IPS DF 6.9 (cell line): ENCODE data around the gene LGMN.

ENCODE experiments used
- DNase-seq: peaks from one replicate; pipeline ENCODE4 v3.0.0-alpha.2; 2013; ENCODE audit warnings: low read depth, low spot score
- H3K27ac ChIP-seq: one replicate; pipeline ENCODE4 v1.5.1; 2013; ENCODE audit warnings: low read length, control low read depth
- H3K27me3 ChIP-seq: 2 replicates; pipeline ENCODE4 v1.6.1; 2013; ENCODE audit warnings: mild to moderate bottlenecking, low read length; ENCODE audit not compliant: control insufficient read depth, insufficient read depth
- H3K36me3 ChIP-seq: 2 replicates; pipeline ENCODE4 v1.6.1; 2013; ENCODE audit warnings: low read length; ENCODE audit not compliant: control insufficient read depth, insufficient read depth
- H3K4me1 ChIP-seq: 2 replicates; pipeline ENCODE4 v1.6.1; 2013; ENCODE audit warnings: low read length; ENCODE audit not compliant: control insufficient read depth, insufficient read depth
- H3K4me3 ChIP-seq: 2 replicates; pipeline ENCODE4 v1.5.1; 2013; ENCODE audit warnings: mild to moderate bottlenecking, low read length
- H3K9me3 ChIP-seq: 2 replicates; pipeline ENCODE4 v1.6.1; 2013; ENCODE audit warnings: low read length, inconsistent platforms; ENCODE audit not compliant: control insufficient read depth, insufficient read depth
- WGBS: extraction: QIAGEN DNeasy Blood & Tissue Kit; methylation state at CpG from one replicate; pipeline ENCODE4 v1.1.7; 2013; ENCODE audit warnings: mixed read lengths, missing lambda C conversion rate; ENCODE audit not compliant: insufficient read length, insufficient coverage; 5-methylcytosine and 5-hydroxymethylcytosine counted together

The LGMN gene

DNA sequence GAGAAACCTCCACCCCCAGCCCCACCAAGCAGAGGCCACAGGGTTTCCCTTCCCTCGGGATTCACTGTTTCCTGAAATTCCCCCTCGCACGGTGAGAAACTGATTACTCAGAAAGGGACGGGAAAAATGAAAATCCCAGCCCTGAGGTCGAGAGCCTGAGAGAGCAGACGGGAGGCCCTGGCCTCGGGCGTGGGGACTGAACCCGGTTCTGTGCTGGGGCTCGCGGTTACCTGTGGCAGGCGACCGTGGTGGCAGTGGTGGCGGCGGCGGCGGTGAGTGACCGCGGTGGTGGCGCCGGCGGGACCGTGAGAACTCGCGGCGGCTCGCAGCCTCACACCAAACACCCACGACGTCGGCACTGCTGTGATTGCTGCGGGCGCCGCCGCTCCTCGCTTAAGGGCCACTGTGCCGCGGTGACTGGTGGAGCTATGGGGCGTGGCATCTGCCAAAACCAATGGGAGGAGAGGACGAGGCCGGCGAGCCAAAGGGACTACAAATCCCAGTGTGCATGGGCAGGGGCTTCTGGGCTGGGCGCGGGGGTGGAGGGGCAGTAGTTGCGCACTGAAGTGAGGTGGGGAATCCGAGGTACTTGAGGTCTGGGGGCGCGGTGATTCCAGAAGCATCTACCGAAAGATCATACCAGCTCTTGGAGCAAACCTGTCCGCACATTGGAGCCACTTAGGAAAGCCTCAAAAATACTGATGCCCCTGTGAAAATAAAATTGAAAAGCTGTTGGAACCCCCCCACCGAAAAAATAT is at the start of gene LGMN:
Gene LGMN (minus strand): TSS at position 369 of the 758 bp plus-strand sequence. CDS start 15,841 bp downstream, outside the sequence.
- Histone ChIP-seq H3K4me3 (peak within 1 kb of the TSS; percentile 59), H3K27me3 (no peaks in the 10 kb centered on the region), H3K36me3 (no peaks in the 10 kb centered on the region), H3K4me1 (no peaks in the 10 kb centered on the region), H3K27ac (no peak within 1 kb of the TSS), H3K9me3 (no peaks in the 10 kb centered on the region)
- no CpG with 5 or more reads among the region's 50 CpGs for WGBS
- DNase-seq, result peak; percentile 83

DNA sequence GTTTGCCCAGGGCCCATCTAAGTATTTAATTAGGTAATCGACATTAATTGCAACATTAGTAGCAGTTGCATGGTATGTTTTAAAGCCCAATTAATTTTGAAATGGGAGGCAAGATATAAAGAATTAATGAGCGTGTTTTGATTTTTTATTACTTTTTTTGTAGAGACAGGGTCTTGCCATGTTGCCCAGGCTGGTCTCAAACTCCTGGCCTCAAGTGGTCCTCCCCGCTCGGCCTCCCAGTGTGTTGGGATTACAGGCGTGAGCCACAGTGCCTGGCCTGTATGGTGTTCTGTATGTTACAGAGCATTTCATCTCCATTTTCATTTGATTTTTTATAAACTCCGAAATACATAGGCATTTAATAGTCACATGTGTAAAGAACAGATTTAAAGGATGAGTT is 46.5 kb upstream of the LGMN start:
- Histone ChIP-seq H3K9me3 (no peaks in the 10 kb centered on the region), H3K27me3 (no peaks in the 10 kb centered on the region), H3K27ac (no peak overlapping the region), H3K4me1 (no peaks in the 10 kb centered on the region), H3K4me3 (peak overlapping the region; percentile 80; the same call in 1 of the 2 replicates), H3K36me3 (no peaks in the 10 kb centered on the region)
- WGBS, result no CpG with 5 or more reads among the region's 6 CpGs
- no peak for DNase-seq

DNA sequence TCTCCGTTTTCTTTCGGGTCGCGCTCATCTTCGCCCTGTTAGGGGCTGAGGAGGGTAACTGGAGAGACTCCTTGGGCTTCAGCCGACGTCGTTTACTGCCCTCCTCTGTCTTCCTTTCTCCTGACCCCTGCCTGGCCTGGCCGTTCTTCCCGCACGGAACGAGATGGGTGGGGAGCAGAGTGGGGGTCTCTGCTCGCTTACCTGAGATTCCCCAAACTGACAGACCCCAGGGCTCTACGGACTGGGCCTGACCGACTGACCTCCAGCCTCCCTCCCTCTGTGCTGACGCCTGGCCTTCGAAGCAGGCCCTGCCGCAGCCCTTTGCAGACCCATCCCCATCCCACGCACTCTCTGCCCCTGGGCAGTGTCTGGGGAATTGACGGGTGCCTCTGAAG is 46.1 kb upstream of the LGMN start:
- Histone ChIP-seq H3K9me3 (no peaks in the 10 kb centered on the region), H3K4me3 (peak overlapping the region; percentile 80), H3K27me3 (no peaks in the 10 kb centered on the region), H3K27ac (no peak overlapping the region), H3K36me3 (no peaks in the 10 kb centered on the region), H3K4me1 (no peaks in the 10 kb centered on the region)
- no peak for DNase-seq
- no CpG with 5 or more reads among the region's 20 CpGs for WGBS

DNA sequence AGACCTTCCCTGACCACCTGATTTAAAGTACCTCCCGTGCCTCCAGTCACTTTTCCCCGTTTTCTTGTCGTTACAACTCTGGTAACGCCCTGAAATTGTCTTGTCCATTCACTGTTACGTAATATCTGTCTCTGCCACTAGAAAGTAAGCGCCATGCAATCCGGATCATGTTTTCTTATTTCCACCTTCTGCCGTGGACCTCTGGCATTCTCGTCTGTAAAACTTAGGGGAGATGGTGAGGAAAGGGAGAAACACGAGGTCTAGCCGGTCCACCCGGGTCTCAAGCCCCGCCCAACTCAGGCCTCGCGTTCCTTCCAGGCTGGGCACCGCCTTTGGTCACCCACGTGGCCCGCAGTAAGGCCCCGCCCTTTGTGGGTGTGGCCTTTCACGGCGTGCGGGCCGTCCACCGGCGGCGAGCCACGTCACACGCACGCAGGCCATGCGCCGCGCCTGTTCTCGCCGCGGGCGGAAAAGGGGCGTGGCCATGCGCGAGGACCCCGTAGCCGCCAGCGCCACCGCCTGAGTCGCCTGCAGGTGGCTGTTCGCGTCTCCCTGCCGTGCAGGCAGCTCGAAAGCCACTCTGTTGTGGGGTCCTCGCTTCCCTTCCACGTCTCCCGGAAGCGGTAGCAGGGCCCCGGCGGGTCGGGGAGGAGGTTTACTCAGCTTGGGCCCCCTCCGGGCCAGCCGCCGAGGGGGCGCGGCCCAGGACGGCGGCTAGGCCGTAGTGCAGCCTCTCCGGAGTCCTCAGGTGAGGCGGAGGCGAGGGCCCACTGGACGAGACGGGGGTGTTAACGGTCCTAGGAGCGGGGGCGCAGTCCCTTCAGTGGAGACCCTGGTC is 45.5 kb upstream of the LGMN start, which contains the start of gene GOLGA5:
Gene GOLGA5 (plus strand): TSS at position 597 of the 838 bp plus-strand sequence. CDS start 3,133 bp downstream, outside the sequence.
- no peaks in the 10 kb centered on the region for H3K9me3 ChIP-seq
- peak; percentile 90 for DNase-seq
- no peaks in the 10 kb centered on the region for H3K36me3 ChIP-seq
- no CpG with 5 or more reads among the region's 71 CpGs for WGBS
- H3K27ac ChIP-seq, result no peak within 1 kb of the TSS
- no peaks in the 10 kb centered on the region for H3K27me3 ChIP-seq
- H3K4me3 ChIP-seq, result peak within 1 kb of the TSS; percentile 80
- no peaks in the 10 kb centered on the region for H3K4me1 ChIP-seq

GRCh38 chr14:92792885-92793284 is 44.5 kb upstream of the LGMN start:
- no peak overlapping the region for H3K4me3 ChIP-seq
- no peaks in the 10 kb centered on the region for H3K36me3 ChIP-seq
- no CpG with 5 or more reads among the region's 4 CpGs for WGBS
- H3K9me3 ChIP-seq, result no peaks in the 10 kb centered on the region
- no peak overlapping the region for H3K27ac ChIP-seq
- DNase-seq, result no peak
- no peaks in the 10 kb centered on the region for H3K4me1 ChIP-seq
- no peaks in the 10 kb centered on the region for H3K27me3 ChIP-seq

DNA sequence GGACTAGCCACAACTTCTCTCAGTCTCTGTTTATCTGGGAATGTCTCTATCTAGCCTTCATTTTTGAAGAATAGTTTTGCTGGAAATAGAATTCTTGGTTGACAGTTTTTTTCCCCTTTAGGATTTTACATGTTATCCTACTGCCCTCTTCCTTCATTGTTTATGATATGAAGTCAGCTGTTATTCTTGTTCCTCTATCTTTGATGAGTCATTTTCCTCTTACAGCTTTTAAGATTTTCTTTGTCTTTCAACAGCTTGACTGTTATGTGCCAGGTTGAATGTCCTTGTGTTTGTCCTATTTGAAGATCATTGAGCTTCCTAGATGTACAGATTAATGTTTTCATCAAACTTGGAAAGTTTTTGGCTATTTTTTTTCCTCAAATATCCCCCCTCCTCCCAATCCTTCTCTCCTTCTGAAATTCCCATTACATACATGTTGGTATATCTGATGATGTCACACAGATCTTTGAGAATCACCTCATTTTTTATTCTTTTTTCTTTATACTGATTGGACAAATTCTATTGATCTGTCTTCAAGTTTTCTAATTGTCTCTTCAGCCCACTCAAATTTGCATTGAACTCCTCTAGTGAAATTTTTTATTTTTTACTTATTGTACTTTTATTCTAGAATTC is 41.1 kb upstream of the LGMN start:
- Histone ChIP-seq H3K4me3 (no peak overlapping the region), H3K9me3 (no peaks in the 10 kb centered on the region), H3K27ac (no peak overlapping the region), H3K27me3 (no peaks in the 10 kb centered on the region), H3K36me3 (no peaks in the 10 kb centered on the region), H3K4me1 (no peaks in the 10 kb centered on the region)
- DNase-seq, result no peak

- no peak overlapping the region for H3K4me3 ChIP-seq
- H3K27me3 ChIP-seq, result no peaks in the 10 kb centered on the region
- H3K4me1 ChIP-seq, result no peaks in the 10 kb centered on the region
- WGBS, result no CpG with 5 or more reads among the region's 2 CpGs
- H3K36me3 ChIP-seq, result no peaks in the 10 kb centered on the region
- no peaks in the 10 kb centered on the region for H3K9me3 ChIP-seq
- no peak for DNase-seq
- no peak overlapping the region for H3K27ac ChIP-seq
Measured at GRCh38 chr14:92787554-92787953, 39.1 kb upstream of the LGMN start.

DNA sequence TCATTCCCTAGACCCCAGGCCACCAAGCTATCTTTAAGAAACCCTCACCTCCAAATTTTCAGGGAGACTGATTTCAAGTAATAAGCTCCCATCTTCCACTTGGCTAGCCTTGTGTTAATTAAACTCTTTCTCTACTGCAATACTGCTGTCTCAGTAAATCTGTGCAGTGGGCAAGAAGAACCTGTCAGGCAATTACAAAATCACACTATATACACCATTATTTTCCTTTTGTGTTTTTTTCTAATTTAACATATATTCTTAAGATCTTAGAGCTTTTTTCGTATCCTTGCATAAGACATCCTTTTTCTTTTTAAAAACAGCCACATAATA is 38.0 kb upstream of the LGMN start:
- Histone ChIP-seq H3K9me3 (no peaks in the 10 kb centered on the region), H3K27me3 (no peaks in the 10 kb centered on the region), H3K4me3 (no peak overlapping the region), H3K27ac (no peak overlapping the region), H3K36me3 (no peaks in the 10 kb centered on the region), H3K4me1 (no peaks in the 10 kb centered on the region)
- no peak for DNase-seq
- no CpG with 5 or more reads among the region's 1 CpG for WGBS

GRCh38 chr14:92785667-92786426 is 37.4 kb upstream of the LGMN start:
- H3K9me3 ChIP-seq, result no peaks in the 10 kb centered on the region
- no CpG with 5 or more reads among the region's 6 CpGs for WGBS
- no peaks in the 10 kb centered on the region for H3K36me3 ChIP-seq
- no peak for DNase-seq
- no peaks in the 10 kb centered on the region for H3K27me3 ChIP-seq
- no peak overlapping the region for H3K27ac ChIP-seq
- no peak overlapping the region for H3K4me3 ChIP-seq
- no peaks in the 10 kb centered on the region for H3K4me1 ChIP-seq

DNA sequence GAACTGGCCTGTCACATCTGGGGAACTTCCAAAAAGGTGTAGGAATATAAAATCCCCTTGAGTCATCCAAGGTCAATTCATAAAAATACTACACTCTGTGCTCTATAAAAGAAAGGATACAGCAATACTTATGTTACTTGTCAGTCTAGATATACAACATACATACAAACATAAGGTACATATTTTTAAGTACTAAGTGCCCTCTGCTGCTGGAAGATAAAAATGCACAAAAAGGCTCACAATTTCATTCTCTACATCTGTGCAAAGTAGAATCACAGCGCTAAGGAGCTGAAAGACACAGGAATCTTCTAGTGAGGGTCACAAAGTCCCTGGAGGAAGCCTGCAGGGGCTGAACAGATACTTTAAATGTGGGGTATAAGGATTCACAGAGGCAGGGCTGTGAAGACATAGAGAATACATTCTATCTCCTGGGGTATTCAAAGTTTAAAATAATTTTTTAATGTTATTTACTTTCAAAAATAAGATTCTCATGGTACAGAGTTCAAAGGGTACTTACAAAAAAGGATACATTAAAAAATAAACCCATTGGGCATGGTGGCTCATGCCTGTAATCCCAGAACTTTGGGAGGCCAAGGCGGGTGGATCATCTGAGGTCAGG is 35.5 kb upstream of the LGMN start:
- H3K36me3 ChIP-seq, result no peaks in the 10 kb centered on the region
- no peak overlapping the region for H3K27ac ChIP-seq
- no peak overlapping the region for H3K4me3 ChIP-seq
- WGBS, result no CpG with 5 or more reads among the region's 2 CpGs
- H3K27me3 ChIP-seq, result no peaks in the 10 kb centered on the region
- no peaks in the 10 kb centered on the region for H3K9me3 ChIP-seq
- no peaks in the 10 kb centered on the region for H3K4me1 ChIP-seq
- no peak for DNase-seq
